Thoracic aorta (tissue), 2 donors: Measurements from ENCODE around the gene ADSS2. TPM values are rescaled to one million over a fixed set of nuclear protein-coding genes. Genes with fewer than 3 reads are reported as not detected.
"Not testable (repeated sequence)": the region's sequence is repeated elsewhere in the genome, so short reads cannot be mapped to it uniquely, and the experiment has no call there.

ENCODE experiments used
- ATAC-seq: fragments of 150-250 bp; one replicate; pipeline ENCODE4 v1.8.0; 2017; ENCODE audit warnings: low read depth; ENCODE audit not compliant: insufficient number of reproducible peaks, low FRiP score
- DNase-seq: peaks from one replicate; pipeline ENCODE4 v3.0.0-alpha.2; 2020; ENCODE audit warnings: low spot score
- H3K27ac ChIP-seq, 2 donors: fragments of 200-600 bp; sonication (generic); 1 replicate in 1 of 2; 2 replicates in 1 of 2; pipeline ENCODE4 v1.5.1; 2016; ENCODE audit warnings: mild to moderate bottlenecking in 2 of 2, moderate library complexity in 2 of 2
- H3K27me3 ChIP-seq: fragments of 200-600 bp; sonication (generic); replicated peaks from 2 replicates; pipeline ENCODE4 v1.6.0; 2016; ENCODE audit warnings: mild to moderate bottlenecking; ENCODE audit not compliant: insufficient read depth
- H3K36me3 ChIP-seq: fragments of 200-600 bp; sonication (generic); one replicate; pipeline ENCODE4 v1.5.1; 2016
- H3K4me1 ChIP-seq, 2 donors: fragments of 200-600 bp; sonication (generic); 1 replicate in 1 of 2; 2 replicates in 1 of 2; pipeline versions ENCODE4 v1.5.1 to v1.6.0; 2016; ENCODE audit warnings: low read depth in 2 of 2, mild to moderate bottlenecking in 1 of 2; ENCODE audit not compliant: control insufficient read depth in 1 of 2
- H3K4me3 ChIP-seq: fragments of 200-600 bp; sonication (generic); 2 replicates; pipeline ENCODE4 v1.5.1; 2016; ENCODE audit warnings: mild to moderate bottlenecking
- H3K9me3 ChIP-seq: fragments of 200-600 bp; sonication (generic); 2 replicates; pipeline ENCODE4 v1.5.1; 2016
- total RNA-seq, 2 donors: library from RNA; depleted of rRNA; stranded (reverse); fragments of >200 nt; gene quantifications; one replicate each; pipeline versions ENCODE4 v1.1.0 to v1.2.3, GENCODE V29; 2016
- TF ChIP-seq, protein P1 (sequence below): fragments of 200-600 bp; sonication (generic); IDR thresholded peaks from one replicate; pipeline ENCODE4 v1.5.1; 2019; ENCODE audit warnings: antibody characterized with exemption

ADSS2 gene
- total RNA-seq, 2 donors from 2014 or later: 51.7 to 53.2 TPM

DNA sequence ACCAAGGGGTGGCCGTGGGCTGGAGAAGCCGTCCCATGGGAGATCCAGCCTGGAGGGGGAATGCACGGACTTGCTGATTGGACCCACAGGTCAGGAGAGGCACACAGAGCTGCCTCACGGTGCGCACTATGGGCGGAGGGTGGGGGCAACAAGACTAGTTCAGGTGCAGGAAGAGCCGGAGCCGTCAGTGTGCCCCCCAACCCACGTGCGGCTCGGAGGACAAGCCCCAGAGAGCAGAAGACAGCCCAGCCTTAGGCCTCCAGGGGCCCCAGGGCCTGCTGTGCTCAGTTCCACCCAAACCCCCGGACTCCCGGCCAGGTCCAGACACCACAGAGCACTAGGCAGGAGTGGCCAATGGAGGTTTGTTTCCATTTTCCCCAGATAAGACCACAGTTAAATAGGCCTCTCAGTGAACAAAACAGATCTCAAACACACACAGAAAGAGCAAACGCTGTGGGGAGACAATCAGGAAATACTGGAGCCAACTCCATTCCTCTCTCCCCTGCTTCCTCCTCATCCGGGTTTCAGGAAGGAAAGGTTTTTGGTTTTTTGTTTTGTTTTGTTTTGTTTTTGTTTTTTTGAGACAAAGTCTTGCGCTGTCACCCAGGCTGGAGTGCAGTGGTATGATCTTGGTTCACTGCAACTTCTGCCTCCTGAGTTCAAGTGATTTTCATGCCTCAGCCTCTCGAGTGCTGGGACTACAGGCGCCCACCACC lies 84.2 kb downstream of the ADSS2 start:
- Histone ChIP-seq H3K27ac (no peak overlapping the region), H3K4me3 (no peak overlapping the region), H3K36me3 (no peaks in the 10 kb centered on the region), H3K9me3 (no peaks in the 10 kb centered on the region), H3K27me3 (no peaks in the 10 kb centered on the region), H3K4me1 (no peaks in the 10 kb centered on the region)
- no peak for DNase-seq
- TF ChIP-seq, protein P1, sequence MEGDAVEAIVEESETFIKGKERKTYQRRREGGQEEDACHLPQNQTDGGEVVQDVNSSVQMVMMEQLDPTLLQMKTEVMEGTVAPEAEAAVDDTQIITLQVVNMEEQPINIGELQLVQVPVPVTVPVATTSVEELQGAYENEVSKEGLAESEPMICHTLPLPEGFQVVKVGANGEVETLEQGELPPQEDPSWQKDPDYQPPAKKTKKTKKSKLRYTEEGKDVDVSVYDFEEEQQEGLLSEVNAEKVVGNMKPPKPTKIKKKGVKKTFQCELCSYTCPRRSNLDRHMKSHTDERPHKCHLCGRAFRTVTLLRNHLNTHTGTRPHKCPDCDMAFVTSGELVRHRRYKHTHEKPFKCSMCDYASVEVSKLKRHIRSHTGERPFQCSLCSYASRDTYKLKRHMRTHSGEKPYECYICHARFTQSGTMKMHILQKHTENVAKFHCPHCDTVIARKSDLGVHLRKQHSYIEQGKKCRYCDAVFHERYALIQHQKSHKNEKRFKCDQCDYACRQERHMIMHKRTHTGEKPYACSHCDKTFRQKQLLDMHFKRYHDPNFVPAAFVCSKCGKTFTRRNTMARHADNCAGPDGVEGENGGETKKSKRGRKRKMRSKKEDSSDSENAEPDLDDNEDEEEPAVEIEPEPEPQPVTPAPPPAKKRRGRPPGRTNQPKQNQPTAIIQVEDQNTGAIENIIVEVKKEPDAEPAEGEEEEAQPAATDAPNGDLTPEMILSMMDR: no peak
- ATAC-seq: no peak

- no peaks in the 10 kb centered on the region for H3K4me1 ChIP-seq
- TF ChIP-seq, protein P1: no peak
- H3K27ac ChIP-seq: no peak overlapping the region
- ATAC-seq: no peak
- no peaks in the 10 kb centered on the region for H3K9me3 ChIP-seq
- no peaks in the 10 kb centered on the region for H3K27me3 ChIP-seq
- no peaks in the 10 kb centered on the region for H3K36me3 ChIP-seq
- no peak overlapping the region for H3K4me3 ChIP-seq
- no peak for DNase-seq
Observed at GRCh38 chr1:244365809-244366208, 85.9 kb downstream of the ADSS2 start.

- not testable (repeated sequence) for H3K36me3 ChIP-seq, H3K4me3 ChIP-seq, H3K9me3 ChIP-seq, H3K4me1 ChIP-seq, ATAC-seq, H3K27me3 ChIP-seq, H3K27ac ChIP-seq, DNase-seq
Observed at GRCh38 chr1:244365262-244365661, 86.4 kb downstream of the ADSS2 start.

DNA sequence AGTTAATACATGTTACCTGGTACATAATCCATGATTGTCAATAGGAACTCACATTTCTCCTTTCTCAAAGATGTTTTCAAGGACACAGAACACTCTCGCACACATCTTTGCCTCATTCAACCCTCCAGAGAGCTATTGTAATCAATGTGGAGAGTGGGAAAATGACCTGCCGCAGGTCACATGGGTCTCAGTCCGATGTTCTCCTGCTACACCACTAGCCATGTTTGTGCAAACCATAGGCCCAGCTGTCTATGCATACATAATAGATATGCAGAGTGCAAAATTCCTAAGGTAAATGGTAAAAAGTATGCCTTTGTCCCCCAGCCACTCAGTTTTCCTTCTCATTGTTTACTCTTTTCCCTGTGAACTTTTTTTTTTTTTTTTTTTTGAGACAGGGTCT lies 89.2 kb downstream of the ADSS2 start:
- DNase-seq (no peak), ATAC-seq (no peak)
- H3K36me3 ChIP-seq: no peaks in the 10 kb centered on the region
- no peaks in the 10 kb centered on the region for H3K4me1 ChIP-seq
- no peak overlapping the region for H3K27ac ChIP-seq
- no peaks in the 10 kb centered on the region for H3K9me3 ChIP-seq
- no peak overlapping the region for H3K4me3 ChIP-seq
- TF ChIP-seq, protein P1: no peak
- H3K27me3 ChIP-seq: no peaks in the 10 kb centered on the region

DNA sequence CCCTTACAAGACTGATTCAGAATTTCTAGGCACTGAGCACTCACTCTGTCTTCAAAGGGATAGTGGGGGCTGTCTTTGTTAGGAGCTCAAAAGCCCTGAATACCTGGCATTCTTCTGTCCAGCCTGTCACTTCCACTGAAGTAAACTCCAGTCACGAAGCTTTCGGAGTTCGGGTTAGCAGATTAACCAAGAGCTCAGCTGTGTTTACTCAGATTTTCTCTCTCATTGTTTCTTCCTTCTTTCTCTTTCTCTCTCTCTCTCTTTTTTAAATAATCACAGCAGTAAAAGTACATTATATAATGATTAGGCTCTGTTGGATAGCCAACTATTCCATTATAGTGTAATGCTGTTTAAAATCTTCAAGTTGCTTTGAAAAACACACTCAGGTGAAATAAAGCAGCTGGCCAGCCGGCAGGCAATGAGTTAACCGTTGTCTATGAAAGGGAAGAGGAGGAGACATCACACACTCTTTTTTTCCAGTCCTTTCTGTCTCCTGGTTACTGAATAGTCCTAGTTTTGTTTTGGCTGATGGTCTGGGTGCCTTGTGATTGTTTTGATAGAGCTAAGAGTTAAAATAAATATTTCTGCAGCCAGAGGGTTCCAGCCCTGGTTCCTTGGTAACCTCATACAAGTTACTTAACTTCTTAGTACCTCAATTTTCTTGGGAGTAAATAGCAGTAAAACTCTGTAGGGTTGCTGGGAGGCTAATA lies 89.8 kb downstream of the ADSS2 start:
- ATAC-seq: no peak
- no peak overlapping the region for H3K4me3 ChIP-seq
- H3K27me3 ChIP-seq: no peaks in the 10 kb centered on the region
- no peaks in the 10 kb centered on the region for H3K36me3 ChIP-seq
- H3K9me3 ChIP-seq: no peaks in the 10 kb centered on the region
- no peak for DNase-seq
- TF ChIP-seq, protein P1: no peak
- H3K4me1 ChIP-seq: no peaks in the 10 kb centered on the region
- H3K27ac ChIP-seq: no peak overlapping the region

Other genes with a start within 250 kb of the ADSS2 start
- gene CATSPERE, start 9.4 kb upstream of the ADSS2 start, total RNA-seq: 1 to 10 TPM in 1 of 2 donors, under 1 TPM in 1; 0.14 to 1.3 TPM
- gene DESI2, start 201.2 kb upstream of the ADSS2 start, total RNA-seq: 10 to 100 TPM; 42.2 to 52.8 TPM